Spleen (tissue), 3 donors: ENCODE results near the gene CALN1.

Experiments
- POLR2A ChIP-seq, 3 donors: fragments of 450-650 bp; IDR thresholded peaks; one replicate each; pipeline ENCODE4 v1.5.1; 2017; ENCODE audit warnings: antibody characterized with exemption in 3 of 3, mild to moderate bottlenecking in 1 of 3
- POLR2AphosphoS5 ChIP-seq, 3 donors: sonication (generic); formaldehyde crosslinking; IDR thresholded peaks; one replicate each; pipeline ENCODE4 v1.5.1; 2017; ENCODE audit warnings: antibody characterized with exemption in 3 of 3

- TF ChIP-seq POLR2AphosphoS5 (IDR thresholded peaks at IDR 0.05), result no peak
- no peak for TF ChIP-seq POLR2A (IDR thresholded peaks at IDR 0.05)
Measured at GRCh38 chr7:72127136-72127535, 285.0 kb downstream of the CALN1 start.
